T47D (cell line): ENCODE results near the gene FAM124B.
A peak's percentile ranks its signal among the peaks of the same experiment; 100 is the strongest.
"Not testable (repeated sequence)": the region's sequence is repeated elsewhere in the genome, so short reads cannot be mapped to it uniquely, and the experiment has no call there.

Experiments used
- DNase-seq, 2 experiments: peaks; one replicate each; pipeline versions ENCODE4 v3.0.0 to v3.0.0-alpha.2; 2011 to 2012; ENCODE audit warnings: low read depth in 1 of 2, low spot score in 1 of 2
- JUND ChIP-seq: IDR thresholded peaks from 2 replicates; pipeline ENCODE4 v1.6.1; 2012; ENCODE audit warnings: low read depth
- in situ Hi-C: cut with HindIII; loops from 2 replicates; pipeline ENCODE4 v1.10.0; 2016; ENCODE audit warnings: low sequenced_read_pairs, low pct_unique_long_range_greater_than_20kb

Gene FAM124B

GRCh38 chr2:224392545-224392944 lies 9.4 kb downstream of the FAM124B start:
- no peak for DNase-seq
- in situ Hi-C loops: no loop called here
- no peak for TF ChIP-seq JUND

GRCh38 chr2:224389317-224389716 lies 12.6 kb downstream of the FAM124B start:
- no peak for TF ChIP-seq JUND
- no peak for DNase-seq
- in situ Hi-C loops: no loop called here

GRCh38 chr2:224386876-224387275 lies 15.0 kb downstream of the FAM124B start:
- no peak for TF ChIP-seq JUND
- in situ Hi-C loops: no loop called here

DNA sequence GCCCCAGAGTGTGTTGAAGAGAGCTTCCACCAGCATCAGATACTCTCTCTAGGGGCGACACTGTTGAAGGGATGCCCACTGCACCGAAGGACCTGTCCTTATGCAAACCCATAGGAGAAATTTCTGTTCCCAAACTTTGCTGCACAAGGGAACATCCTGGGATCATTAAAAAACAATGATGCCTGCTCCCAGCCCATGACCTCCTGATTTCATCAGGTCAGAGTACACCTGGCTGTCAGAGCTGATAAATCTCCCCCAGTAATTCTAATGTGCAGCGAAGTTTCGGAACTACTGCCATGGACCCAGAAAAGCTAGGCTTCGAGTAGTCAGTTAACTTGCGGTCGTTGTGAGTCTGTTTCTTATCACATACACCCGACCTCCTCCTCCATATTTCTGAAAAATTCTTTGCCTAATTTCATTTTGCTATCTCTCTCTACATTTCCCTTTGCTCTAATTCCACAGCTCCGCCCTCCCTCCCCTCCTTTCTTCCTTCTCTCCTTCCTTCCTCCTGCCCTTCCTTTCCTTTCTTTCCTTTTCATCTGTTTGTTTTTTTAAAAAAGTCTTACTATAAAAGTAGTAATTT lies 18.8 kb downstream of the FAM124B start:
- in situ Hi-C loops: no loop called here
- no peak for TF ChIP-seq JUND
- DNase-seq: no peak

More at GRCh38 chr2:224386876-224387275, 15.0 kb downstream of the FAM124B start:
- no peak for DNase-seq

GRCh38 chr2:224382280-224382647 lies 19.6 kb downstream of the FAM124B start:
- in situ Hi-C loops, DNase-seq: not testable (repeated sequence)

- no peak for DNase-seq
- in situ Hi-C loops: no loop called here
- no peak for TF ChIP-seq JUND
Measured at GRCh38 chr2:224381521-224382279, 20.2 kb downstream of the FAM124B start.

- no peak for TF ChIP-seq JUND
- in situ Hi-C loops: no loop called here
- no peak for DNase-seq
Measured at GRCh38 chr2:224379986-224380385, 21.9 kb downstream of the FAM124B start.

DNA sequence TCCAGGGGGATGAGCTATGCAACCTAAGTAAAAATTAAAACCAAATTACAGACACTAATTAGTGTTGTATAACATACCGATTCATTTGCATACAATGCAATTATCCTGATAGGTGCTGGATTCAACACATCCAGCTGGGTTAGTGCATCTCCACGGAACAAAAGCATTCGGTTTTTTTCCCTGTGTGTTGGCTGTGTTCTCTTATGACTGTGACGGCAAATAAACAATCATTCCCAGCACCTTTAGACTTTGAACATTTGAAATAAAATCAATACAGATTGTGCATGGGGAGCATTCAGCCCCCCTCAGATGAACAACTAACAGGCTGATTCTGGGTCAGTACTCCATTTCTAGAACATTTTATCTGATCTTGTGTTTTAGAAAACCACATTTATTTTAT lies 22.7 kb downstream of the FAM124B start:
- TF ChIP-seq JUND: no peak
- DNase-seq: no peak
- in situ Hi-C loops: no loop called here

- no peak for TF ChIP-seq JUND
- peak in 1 of 2 experiments; percentile 27 for DNase-seq
- in situ Hi-C loops: no loop called here
Measured at GRCh38 chr2:224378701-224379097, 23.2 kb downstream of the FAM124B start.

DNA sequence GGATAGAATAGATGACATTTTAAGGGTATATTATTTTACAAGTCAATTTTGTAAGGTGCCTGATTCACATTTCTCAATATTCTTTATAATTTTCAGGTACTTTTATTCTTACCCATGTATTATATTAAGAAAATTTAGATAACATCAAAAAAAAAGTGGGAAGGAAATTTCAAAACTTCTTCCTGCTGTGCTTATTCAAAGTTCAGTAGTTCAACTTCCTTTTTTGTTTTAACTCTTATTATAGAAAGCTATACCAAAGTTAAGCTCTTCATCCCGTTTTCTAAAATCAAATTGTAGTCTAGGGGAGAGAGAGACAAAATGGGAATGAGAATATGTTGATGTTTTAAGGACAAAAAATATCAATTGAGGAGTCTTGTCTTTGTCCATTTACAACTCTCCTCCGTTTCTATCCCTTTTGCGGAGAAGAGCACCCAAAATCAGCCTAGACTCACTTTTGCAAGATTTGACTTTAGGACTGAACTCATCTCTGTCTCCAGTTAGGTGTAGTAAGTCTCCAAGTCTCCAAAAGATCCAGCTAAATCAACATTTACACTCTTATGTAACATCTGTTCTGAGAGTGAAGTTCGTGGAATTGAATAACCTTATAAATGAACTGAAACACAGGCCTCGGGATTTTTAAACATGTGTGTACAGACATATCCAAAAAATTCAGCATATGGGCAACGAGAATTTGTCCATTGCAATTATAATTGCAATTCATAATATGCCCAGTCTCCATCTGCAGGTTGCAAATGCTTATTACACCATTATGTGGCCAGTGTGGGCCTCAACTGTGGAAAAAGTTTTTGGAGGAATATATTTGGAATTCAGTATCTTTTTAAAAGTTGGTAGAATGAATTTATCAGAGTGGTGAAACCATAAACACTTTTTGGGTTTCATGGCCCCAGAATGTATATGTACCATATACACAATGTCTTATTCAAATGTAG lies 23.9 kb downstream of the FAM124B start:
- in situ Hi-C loops: no loop called here
- no peak for DNase-seq
- TF ChIP-seq JUND: no peak

DNA sequence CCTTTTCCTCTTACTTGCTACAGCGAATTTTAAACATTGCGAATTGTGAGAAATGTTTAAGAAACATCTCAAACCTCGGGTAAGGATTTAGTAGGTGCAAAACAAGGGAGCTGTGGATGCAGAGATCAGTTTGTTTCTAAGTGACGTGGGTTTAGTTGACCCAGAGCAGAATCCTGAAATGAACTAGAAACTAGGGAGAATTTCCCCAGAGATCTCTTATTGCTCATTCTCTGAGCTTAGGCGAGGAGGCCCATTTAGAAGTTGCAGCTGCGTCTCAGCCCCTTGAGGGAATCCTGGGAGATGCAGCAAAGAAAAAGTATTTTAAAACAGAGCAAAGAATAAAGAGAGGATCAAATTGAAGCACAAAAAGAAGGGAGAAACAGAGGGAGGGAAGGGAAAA lies 29.3 kb downstream of the FAM124B start:
- DNase-seq: no peak
- in situ Hi-C loops: no loop called here
- no peak for TF ChIP-seq JUND

DNA sequence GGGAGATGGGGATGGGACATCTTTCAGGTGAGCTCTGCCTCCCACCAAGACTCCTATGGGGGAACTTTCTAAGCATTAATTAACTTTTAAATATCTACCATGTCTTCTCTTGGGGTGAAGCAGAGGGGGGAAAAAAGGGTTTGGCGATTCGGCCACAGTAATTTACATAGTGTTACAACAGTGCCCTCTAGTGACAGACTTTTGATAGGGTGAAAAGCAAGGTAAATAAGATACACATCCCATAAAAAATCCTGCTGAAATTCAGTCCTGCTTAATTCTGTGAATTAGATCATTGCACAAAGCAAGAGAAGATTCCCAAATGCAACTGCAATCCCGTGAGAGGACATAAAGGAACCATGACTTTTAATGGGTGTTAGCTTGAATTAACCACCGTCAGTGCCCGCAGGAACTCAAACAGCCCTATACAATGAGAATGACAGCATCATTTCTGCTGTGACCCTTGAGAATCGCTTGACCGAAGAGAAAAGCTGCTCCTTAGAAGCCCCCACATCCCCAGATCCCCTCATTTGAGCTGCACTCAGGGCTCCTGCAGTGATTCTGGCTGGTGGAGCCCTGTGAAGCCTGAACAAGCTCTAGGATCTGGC lies 32.8 kb downstream of the FAM124B start:
- no peak for TF ChIP-seq JUND
- in situ Hi-C loops: no loop called here
- DNase-seq: peak in 1 of 2 experiments; percentile 58

GRCh38 chr2:224366267-224366844 lies 35.6 kb downstream of the FAM124B start:
- no peak for TF ChIP-seq JUND
- DNase-seq: no peak
- in situ Hi-C loops: no loop called here
